Astrocyte (in vitro differentiated cells and primary cell): ENCODE results near the gene RABGAP1L.

Source experiments
- CTCF ChIP-seq: IDR thresholded peaks from 2 replicates; pipeline ENCODE4 v1.5.1; 2011; ENCODE audit warnings: low read depth, mild to moderate bottlenecking, inconsistent platforms, low read length, moderate library complexity; ENCODE audit not compliant: insufficient read depth
- EZH2 ChIP-seq: IDR thresholded peaks from 2 replicates; pipeline ENCODE4 v1.6.1; 2012; ENCODE audit warnings: mild to moderate bottlenecking, low read length, inconsistent platforms; ENCODE audit not compliant: insufficient read depth

- TF ChIP-seq CTCF (no peak), EZH2 (no peak)
Measured at GRCh38 chr1:174837386-174837785, 678.1 kb downstream of the RABGAP1L start.
